HT1080 (cell line): ENCODE data around the gene DOLPP1. TPM values are rescaled to one million over a fixed set of nuclear protein-coding genes. Genes with fewer than 3 reads are reported as not detected.

Source experiments
- DNase-seq: peaks from one replicate; pipeline ENCODE4 v3.0.0-alpha.2; 2015; ENCODE audit warnings: low read depth
- total RNA-seq: library from RNA; depleted of rRNA; stranded (reverse); fragments of >200 nt; shearing (Covaris generic); gene quantifications from 2 replicates; pipeline ENCODE4 v1.2.3, GENCODE V29; 2014

Gene DOLPP1
- total RNA-seq, 1 experiment from 2014 or later = 23.8 TPM

GRCh38 chr9:129063061-129063460 is 17.9 kb upstream of the DOLPP1 start:
- no peak for DNase-seq

GRCh38 chr9:129064499-129064908 is 16.4 kb upstream of the DOLPP1 start:
- no peak for DNase-seq

GRCh38 chr9:129068110-129068509 is 12.8 kb upstream of the DOLPP1 start:
- no peak for DNase-seq

- no peak for DNase-seq
Observed at GRCh38 chr9:129068990-129069861, 11.7 kb upstream of the DOLPP1 start.

GRCh38 chr9:129069862-129070641 is 10.9 kb upstream of the DOLPP1 start:
- DNase-seq = no peak

GRCh38 chr9:129070696-129071525 is 10.0 kb upstream of the DOLPP1 start:
- DNase-seq = no peak

GRCh38 chr9:129071526-129072126 is 9.3 kb upstream of the DOLPP1 start:
- DNase-seq = no peak

GRCh38 chr9:129072171-129072570 is 8.7 kb upstream of the DOLPP1 start:
- no peak for DNase-seq

GRCh38 chr9:129073404-129073803 is 7.5 kb upstream of the DOLPP1 start:
- DNase-seq = no peak

- DNase-seq = no peak
Observed at GRCh38 chr9:129074106-129074505, 6.8 kb upstream of the DOLPP1 start.

GRCh38 chr9:129075996-129076639 is 4.8 kb upstream of the DOLPP1 start:
- no peak for DNase-seq

GRCh38 chr9:129076640-129077037 is 4.3 kb upstream of the DOLPP1 start:
- DNase-seq = no peak

- no peak for DNase-seq
Observed at GRCh38 chr9:129077236-129077635, 3.7 kb upstream of the DOLPP1 start.

GRCh38 chr9:129078691-129079503 is 2.0 kb upstream of the DOLPP1 start:
- no peak for DNase-seq

GRCh38 chr9:129079829-129080228 is 1.1 kb upstream of the DOLPP1 start:
- no peak for DNase-seq

GRCh38 chr9:129080298-129080600 is 662 bp upstream of the DOLPP1 start:
- DNase-seq = no peak

GRCh38 chr9:129081388-129081904 is 535 bp downstream of the DOLPP1 start:
- no peak for DNase-seq

- no peak for DNase-seq
Observed at GRCh38 chr9:129084087-129084486, 3.2 kb downstream of the DOLPP1 start.

- DNase-seq = no peak
Observed at GRCh38 chr9:129089246-129089645, 8.3 kb downstream of the DOLPP1 start.
